ENCODE measurements around the gene RALA. TPM values are rescaled to one million over a fixed set of nuclear protein-coding genes. Genes with fewer than 3 reads are reported as not detected.

The RALA gene
- total and polyA plus RNA-seq, 5 donors from 2014 or later = 22.4 to 71.2 (median 57.1) TPM

GRCh38 chr7:39700165-39700564, 76.8 kb downstream of the RALA start:
- Histone ChIP-seq H3K9me3 (ENCODE audit: control insufficient read depth in 2 of 2, low read length in 2 of 2) (no peaks in the 10 kb centered on the region), H3K36me3 (ENCODE audit: control insufficient read depth, insufficient read depth, low read length) (peaks cover 58% of the 10 kb centered on the region), H3K4me3 (ENCODE audit: low read depth, low read length) (no peak overlapping the region), H3K27me3 (ENCODE audit: control insufficient read depth, insufficient read depth, low read length) (no peaks in the 10 kb centered on the region), H3K4me1 (ENCODE audit: control insufficient read depth, insufficient read depth, low read length, poor library complexity, severe bottlenecking) (no peaks in the 10 kb centered on the region), H3K27ac (ENCODE audit: insufficient read depth, low read length, poor library complexity, severe bottlenecking) (no peak overlapping the region)
- Mint-ChIP-seq H3K9me3 (no peaks in the 10 kb centered on the region), H3K36me3 (peaks cover 38% of the 10 kb centered on the region), H3K27me3 (no peaks in the 10 kb centered on the region), H3K4me3 (no peak overlapping the region), H3K27ac (peak overlapping the region in 1 of 3 donors; percentile 14), H3K4me1 (peaks cover 0 to 10% (median 4%) of the 10 kb centered on the region in 4 donors)
- no peak for DNase-seq
- no peak for ATAC-seq (ENCODE audit: low read depth in 2 of 2)

- H3K4me1 ChIP-seq (ENCODE audit: control insufficient read depth, insufficient read depth, low read length, poor library complexity, severe bottlenecking) = no peaks in the 10 kb centered on the region
- no peaks in the 10 kb centered on the region for H3K27me3 Mint-ChIP-seq
- peak overlapping the region in 1 of 4 donors; percentile 14 for H3K4me3 Mint-ChIP-seq
- H3K4me1 Mint-ChIP-seq = peaks cover 0 to 10% (median 4%) of the 10 kb centered on the region in 4 donors
- DNase-seq (no peak), ATAC-seq (ENCODE audit: low read depth in 2 of 2) (no peak)
- no peaks in the 10 kb centered on the region for H3K9me3 ChIP-seq (ENCODE audit: control insufficient read depth in 2 of 2, low read length in 2 of 2)
- H3K36me3 ChIP-seq (ENCODE audit: control insufficient read depth, insufficient read depth, low read length) = peaks cover 59% of the 10 kb centered on the region
- H3K36me3 Mint-ChIP-seq = peaks cover 38% of the 10 kb centered on the region
- no peak overlapping the region for H3K27ac ChIP-seq (ENCODE audit: insufficient read depth, low read length, poor library complexity, severe bottlenecking)
- H3K9me3 Mint-ChIP-seq = no peaks in the 10 kb centered on the region
- H3K27ac Mint-ChIP-seq = peak overlapping the region in 1 of 3 donors; percentile 9
- no peak overlapping the region for H3K4me3 ChIP-seq (ENCODE audit: low read depth, low read length)
- no peaks in the 10 kb centered on the region for H3K27me3 ChIP-seq (ENCODE audit: control insufficient read depth, insufficient read depth, low read length)
Measured at GRCh38 chr7:39700932-39701331, 77.6 kb downstream of the RALA start.

DNA sequence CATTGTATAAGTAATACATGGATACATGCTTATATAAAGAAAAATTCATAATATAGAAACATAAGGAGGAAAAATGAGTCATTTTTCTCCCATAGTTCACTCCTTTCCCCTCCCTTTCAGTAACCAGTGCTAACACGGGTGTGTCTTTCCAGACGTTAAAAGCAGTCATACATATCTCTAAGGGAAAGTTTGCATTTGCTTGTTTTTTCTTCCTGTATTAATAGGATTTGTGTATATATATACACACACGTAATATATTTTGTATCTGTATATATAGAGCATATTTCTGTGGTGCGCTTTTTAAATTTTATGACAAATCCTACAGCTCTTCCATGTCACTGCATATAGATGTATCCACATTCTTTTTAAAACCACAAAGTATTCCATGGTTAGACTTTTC, 78.8 kb downstream of the RALA start:
- H3K9me3 Mint-ChIP-seq = no peaks in the 10 kb centered on the region
- H3K27me3 ChIP-seq (ENCODE audit: control insufficient read depth, insufficient read depth, low read length) = no peaks in the 10 kb centered on the region
- peaks cover 58% of the 10 kb centered on the region for H3K36me3 ChIP-seq (ENCODE audit: control insufficient read depth, insufficient read depth, low read length)
- no peak overlapping the region for H3K4me3 Mint-ChIP-seq
- peak overlapping the region in 1 of 3 donors; percentile 29 for H3K27ac Mint-ChIP-seq
- no peak overlapping the region for H3K27ac ChIP-seq (ENCODE audit: insufficient read depth, low read length, poor library complexity, severe bottlenecking)
- H3K9me3 ChIP-seq (ENCODE audit: control insufficient read depth in 2 of 2, low read length in 2 of 2) = no peaks in the 10 kb centered on the region
- no peak for DNase-seq
- no peak for ATAC-seq (ENCODE audit: low read depth in 2 of 2)
- no peaks in the 10 kb centered on the region for H3K27me3 Mint-ChIP-seq
- peaks cover 27% of the 10 kb centered on the region for H3K36me3 Mint-ChIP-seq
- H3K4me1 Mint-ChIP-seq = peaks cover 0 to 10% (median 4%) of the 10 kb centered on the region in 4 donors
- no peaks in the 10 kb centered on the region for H3K4me1 ChIP-seq (ENCODE audit: control insufficient read depth, insufficient read depth, low read length, poor library complexity, severe bottlenecking)
- H3K4me3 ChIP-seq (ENCODE audit: low read depth, low read length) = no peak overlapping the region

DNA sequence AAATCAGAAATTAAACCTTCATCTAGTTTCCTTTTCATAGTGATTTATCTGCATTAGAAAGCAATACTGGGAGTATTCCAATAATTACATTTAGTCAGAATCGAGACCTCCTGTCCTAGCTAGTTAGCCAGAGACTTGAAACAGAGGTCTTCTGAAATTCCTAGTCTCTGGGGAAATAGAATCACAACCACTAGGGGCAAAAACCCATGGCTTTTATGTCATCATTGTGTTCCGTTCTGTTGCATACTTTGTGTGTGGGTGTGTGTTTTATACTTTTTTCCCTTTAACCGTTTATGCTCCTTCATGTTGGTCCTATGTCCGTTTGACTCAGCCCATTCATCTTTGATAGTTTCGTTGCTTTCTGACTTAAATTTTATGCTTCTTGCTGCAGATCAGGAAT, 79.8 kb downstream of the RALA start:
- Mint-ChIP-seq H3K36me3 (peaks cover 25% of the 10 kb centered on the region), H3K4me3 (no peak overlapping the region), H3K4me1 (peaks cover 0 to 10% (median 4%) of the 10 kb centered on the region in 4 donors), H3K27me3 (no peaks in the 10 kb centered on the region), H3K9me3 (no peaks in the 10 kb centered on the region), H3K27ac (peak overlapping the region in 2 of 3 donors; percentile 10 to 88)
- H3K36me3 ChIP-seq (ENCODE audit: control insufficient read depth, insufficient read depth, low read length) = peaks cover 51% of the 10 kb centered on the region
- no peak overlapping the region for H3K27ac ChIP-seq (ENCODE audit: insufficient read depth, low read length, poor library complexity, severe bottlenecking)
- DNase-seq (no peak), ATAC-seq (ENCODE audit: low read depth in 2 of 2) (no peak)
- no peaks in the 10 kb centered on the region for H3K4me1 ChIP-seq (ENCODE audit: control insufficient read depth, insufficient read depth, low read length, poor library complexity, severe bottlenecking)
- no peaks in the 10 kb centered on the region for H3K27me3 ChIP-seq (ENCODE audit: control insufficient read depth, insufficient read depth, low read length)
- H3K9me3 ChIP-seq (ENCODE audit: control insufficient read depth in 2 of 2, low read length in 2 of 2) = no peaks in the 10 kb centered on the region
- no peak overlapping the region for H3K4me3 ChIP-seq (ENCODE audit: low read depth, low read length)

DNA sequence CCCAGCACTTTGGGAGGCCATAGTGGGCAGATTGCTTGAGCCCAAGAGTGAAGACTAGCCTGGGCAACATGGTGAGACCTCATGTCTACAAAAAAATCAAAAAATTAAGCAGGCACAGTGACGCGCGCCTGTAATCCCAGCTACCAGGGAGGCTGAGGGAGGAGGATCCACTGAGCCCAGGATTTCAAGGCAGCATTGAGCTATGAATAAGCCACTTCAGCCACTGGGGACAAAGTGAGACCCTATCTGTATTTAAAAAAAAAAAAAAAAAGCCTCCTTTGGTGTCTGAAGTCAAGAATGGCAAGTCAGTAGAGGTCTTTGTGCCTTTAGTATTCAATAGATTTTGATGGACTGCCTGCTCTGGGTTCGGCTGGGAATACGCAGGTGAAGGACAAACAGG, 85.7 kb downstream of the RALA start:
- peak overlapping the region in 1 of 3 donors; percentile 69 for H3K27ac Mint-ChIP-seq
- Histone ChIP-seq H3K27me3 (ENCODE audit: control insufficient read depth, insufficient read depth, low read length) (no peaks in the 10 kb centered on the region), H3K4me1 (ENCODE audit: control insufficient read depth, insufficient read depth, low read length, poor library complexity, severe bottlenecking) (peaks cover 4% of the 10 kb centered on the region), H3K36me3 (ENCODE audit: control insufficient read depth, insufficient read depth, low read length) (peaks cover 17% of the 10 kb centered on the region), H3K9me3 (ENCODE audit: control insufficient read depth in 2 of 2, low read length in 2 of 2) (peaks cover 3 to 12% of the 10 kb centered on the region in 2 experiments), H3K27ac (ENCODE audit: insufficient read depth, low read length, poor library complexity, severe bottlenecking) (no peak overlapping the region), H3K4me3 (ENCODE audit: low read depth, low read length) (no peak overlapping the region)
- ATAC-seq (ENCODE audit: low read depth in 2 of 2) = no peak
- H3K9me3 Mint-ChIP-seq = peaks cover 0 to 16% (median 6%) of the 10 kb centered on the region in 7 donors
- H3K4me1 Mint-ChIP-seq = peaks cover 0 to 4% (median 0%) of the 10 kb centered on the region in 4 donors
- H3K36me3 Mint-ChIP-seq = peaks cover 10% of the 10 kb centered on the region
- DNase-seq = no peak
- no peaks in the 10 kb centered on the region for H3K27me3 Mint-ChIP-seq
- H3K4me3 Mint-ChIP-seq = no peak overlapping the region

- H3K27me3 Mint-ChIP-seq = no peaks in the 10 kb centered on the region
- H3K9me3 ChIP-seq (ENCODE audit: control insufficient read depth in 2 of 2, low read length in 2 of 2) = peaks cover 4 to 21% of the 10 kb centered on the region in 2 experiments
- H3K27ac ChIP-seq (ENCODE audit: insufficient read depth, low read length, poor library complexity, severe bottlenecking) = no peak overlapping the region
- no peak overlapping the region for H3K4me3 ChIP-seq (ENCODE audit: low read depth, low read length)
- no peak for DNase-seq
- no peak overlapping the region for H3K27ac Mint-ChIP-seq
- H3K4me3 Mint-ChIP-seq = no peak overlapping the region
- peaks cover 9% of the 10 kb centered on the region for H3K36me3 Mint-ChIP-seq
- ATAC-seq (ENCODE audit: low read depth in 2 of 2) = no peak
- H3K27me3 ChIP-seq (ENCODE audit: control insufficient read depth, insufficient read depth, low read length) = no peaks in the 10 kb centered on the region
- H3K36me3 ChIP-seq (ENCODE audit: control insufficient read depth, insufficient read depth, low read length) = peaks cover 16% of the 10 kb centered on the region
- peaks cover 4% of the 10 kb centered on the region for H3K4me1 ChIP-seq (ENCODE audit: control insufficient read depth, insufficient read depth, low read length, poor library complexity, severe bottlenecking)
- H3K4me1 Mint-ChIP-seq = peaks cover 0 to 4% (median 0%) of the 10 kb centered on the region in 4 donors
- H3K9me3 Mint-ChIP-seq = peaks cover 0 to 23% (median 7%) of the 10 kb centered on the region in 7 donors
Measured at GRCh38 chr7:39709768-39710311, 86.5 kb downstream of the RALA start.

GRCh38 chr7:39712751-39713150, 89.4 kb downstream of the RALA start:
- peaks cover 4% of the 10 kb centered on the region for H3K27me3 ChIP-seq (ENCODE audit: control insufficient read depth, insufficient read depth, low read length)
- ATAC-seq (ENCODE audit: low read depth in 2 of 2) = no peak

More at GRCh38 chr7:39712751-39713150, 89.4 kb downstream of the RALA start:
- Histone ChIP-seq H3K4me1 (ENCODE audit: control insufficient read depth, insufficient read depth, low read length, poor library complexity, severe bottlenecking) (peaks cover 4% of the 10 kb centered on the region), H3K9me3 (ENCODE audit: control insufficient read depth in 2 of 2, low read length in 2 of 2) (peaks cover 14 to 35% of the 10 kb centered on the region in 2 experiments), H3K36me3 (ENCODE audit: control insufficient read depth, insufficient read depth, low read length) (no peaks in the 10 kb centered on the region), H3K27ac (ENCODE audit: insufficient read depth, low read length, poor library complexity, severe bottlenecking) (no peak overlapping the region), H3K4me3 (ENCODE audit: low read depth, low read length) (no peak overlapping the region)
- Mint-ChIP-seq H3K4me3 (no peak overlapping the region), H3K36me3 (peaks cover 16% of the 10 kb centered on the region), H3K27ac (no peak overlapping the region), H3K4me1 (peaks cover 0 to 1% (median 0%) of the 10 kb centered on the region in 4 donors), H3K27me3 (peaks cover 7% of the 10 kb centered on the region), H3K9me3 (peaks cover 0 to 41% (median 11%) of the 10 kb centered on the region in 7 donors)
- DNase-seq = no peak
